Common myeloid progenitor, CD34-positive (primary cell): ENCODE results near the gene FREM3.

Experiments used
- CTCF ChIA-PET: fragments of 350-600 bp; sonication (Branson Sonifier 250); formaldehyde crosslinking; loops from one replicate; lab custom pipeline; 2021; ENCODE audit warnings: antibody characterized with exemption; lab: Charles Lee
- POLR2A ChIA-PET: fragments of 350-600 bp; sonication (Branson Sonifier 250); formaldehyde crosslinking; loops from one replicate; lab custom pipeline; 2021; ENCODE audit warnings: antibody characterized with exemption; lab: Charles Lee
- DNase-seq, 3 donors: peaks; one replicate each; pipeline versions ENCODE4 v3.0.0 to v3.0.0-alpha.2; 2013
- H3K27ac ChIP-seq, 2 experiments: 1 replicate in 1 of 2; 2 replicates in 1 of 2; pipeline ENCODE4 v1.7.0; 2013; ENCODE audit warnings: inconsistent platforms in 2 of 2, low read length in 2 of 2, mild to moderate bottlenecking in 2 of 2, low read depth in 1 of 2, moderate library complexity in 1 of 2; ENCODE audit not compliant: severe bottlenecking in 2 of 2, insufficient read depth in 1 of 2, poor library complexity in 1 of 2
- H3K27me3 ChIP-seq, 5 experiments: replicated peaks in 2 of 5; 1 replicate in 3 of 5; 2 replicates in 2 of 5; pipeline versions ENCODE4 v1.6.1 to v1.7.0; 2013; ENCODE audit warnings: low read length in 4 of 5, mild to moderate bottlenecking in 2 of 5, moderate library complexity in 2 of 5, inconsistent platforms in 1 of 5; ENCODE audit not compliant: insufficient read depth in 5 of 5, control insufficient read depth in 4 of 5
- H3K36me3 ChIP-seq, 4 experiments: 1 replicate in 2 of 4; 2 replicates in 2 of 4; pipeline versions ENCODE4 v1.6.1 to v1.7.0; 2013; ENCODE audit warnings: low read length in 3 of 4, control low read depth in 1 of 4, mild to moderate bottlenecking in 1 of 4; ENCODE audit not compliant: control insufficient read depth in 4 of 4, insufficient read depth in 4 of 4
- H3K4me1 ChIP-seq, 4 experiments: 1 replicate in 3 of 4; 2 replicates in 1 of 4; pipeline versions ENCODE4 v1.6.1 to v1.7.1; 2013; ENCODE audit warnings: low read length in 3 of 4, mild to moderate bottlenecking in 3 of 4, control low read depth in 1 of 4, inconsistent platforms in 1 of 4, moderate library complexity in 1 of 4; ENCODE audit not compliant: control insufficient read depth in 4 of 4, insufficient read depth in 4 of 4; ENCODE audit errors: control extremely low read depth in 1 of 4
- H3K4me3 ChIP-seq, 7 experiments: 1 replicate in 4 of 7; 2 replicates in 3 of 7; pipeline versions ENCODE4 v1.5.1 to v1.7.0; 2013; ENCODE audit warnings: mild to moderate bottlenecking in 7 of 7, low read length in 6 of 7, moderate library complexity in 6 of 7, inconsistent platforms in 2 of 7, low read depth in 2 of 7, control low read depth in 1 of 7; ENCODE audit not compliant: insufficient read depth in 4 of 7, control insufficient read depth in 1 of 7; ENCODE audit errors: extremely low read depth in 1 of 7
- H3K9me3 ChIP-seq, 5 experiments: 1 replicate in 4 of 5; 2 replicates in 1 of 5; pipeline versions ENCODE4 v1.6.1 to v1.7.1; 2013; ENCODE audit warnings: low read length in 4 of 5, mild to moderate bottlenecking in 2 of 5, inconsistent platforms in 1 of 5, low read depth in 1 of 5, moderate library complexity in 1 of 5; ENCODE audit not compliant: control insufficient read depth in 4 of 5, insufficient read depth in 2 of 5; ENCODE audit errors: control extremely low read depth in 1 of 5
- WGBS: methylation state at CpG from one replicate; pipeline ENCODE4 v1.1.5; 2013; ENCODE audit not compliant: insufficient coverage; 5-methylcytosine and 5-hydroxymethylcytosine counted together

Gene FREM3

GRCh38 chr4:143587703-143588102 is 112.8 kb downstream of the FREM3 start:
- no peak overlapping the region for H3K27ac ChIP-seq
- no peaks in the 10 kb centered on the region for H3K36me3 ChIP-seq
- H3K4me3 ChIP-seq = no peak overlapping the region
- H3K4me1 ChIP-seq = no peaks in the 10 kb centered on the region
- ChIA-PET POLR2A (no interaction called here), CTCF (interaction anchor here (0.6 kb wide), 1 partner anchor 390 kb away, joined by 3 read pairs; no protein-coding TSS in a partner anchor)
- H3K27me3 ChIP-seq = no peaks in the 10 kb centered on the region
- H3K9me3 ChIP-seq = peaks cover 0 to 11% (median 6%) of the 10 kb centered on the region in 5 experiments
- DNase-seq = peak; percentile 41 to 56 (median 46)

GRCh38 chr4:143586080-143586479 is 114.4 kb downstream of the FREM3 start:
- Histone ChIP-seq H3K4me1 (no peaks in the 10 kb centered on the region), H3K9me3 (peaks cover 0 to 15% (median 11%) of the 10 kb centered on the region in 5 experiments), H3K4me3 (no peak overlapping the region), H3K27me3 (no peaks in the 10 kb centered on the region), H3K36me3 (peaks cover 0 to 6% (median 0%) of the 10 kb centered on the region in 4 experiments), H3K27ac (no peak overlapping the region)
- ChIA-PET POLR2A (no interaction called here), CTCF (interaction anchor here (0.7 to 0.9 kb wide), 2 partner anchors 19 to 27 kb away, joined by 3 to 4 read pairs; no protein-coding TSS in a partner anchor)
- DNase-seq = no peak

GRCh38 chr4:143585548-143585947 is 114.9 kb downstream of the FREM3 start:
- Histone ChIP-seq H3K36me3 (peaks cover 0 to 9% (median 0%) of the 10 kb centered on the region in 4 experiments), H3K27me3 (no peaks in the 10 kb centered on the region), H3K4me1 (no peaks in the 10 kb centered on the region), H3K9me3 (peaks cover 0 to 15% (median 11%) of the 10 kb centered on the region in 5 experiments), H3K27ac (no peak overlapping the region), H3K4me3 (no peak overlapping the region)
- 100% methylated on average over 5 of the region's 6 CpGs for WGBS
- CTCF ChIA-PET = no interaction called here
- no peak for DNase-seq
- POLR2A ChIA-PET = no interaction called here

- CTCF ChIA-PET = interaction anchor here (1.2 kb wide), 1 partner anchor 11 kb away, joined by 3 read pairs; no protein-coding TSS in a partner anchor
- whole genome bisulfite sequencing = 97% methylated on average over 3 of the region's 3 CpGs
- Histone ChIP-seq H3K4me3 (no peak overlapping the region), H3K9me3 (peaks cover 0 to 15% (median 11%) of the 10 kb centered on the region in 5 experiments), H3K27ac (no peak overlapping the region), H3K27me3 (no peaks in the 10 kb centered on the region), H3K36me3 (peaks cover 0 to 24% (median 4%) of the 10 kb centered on the region in 4 experiments), H3K4me1 (no peaks in the 10 kb centered on the region)
- POLR2A ChIA-PET = no interaction called here
- no peak for DNase-seq
Observed at GRCh38 chr4:143581331-143581946, 119.0 kb downstream of the FREM3 start.

GRCh38 chr4:143575331-143575730 is 125.1 kb downstream of the FREM3 start:
- POLR2A ChIA-PET = no interaction called here
- DNase-seq = no peak
- Histone ChIP-seq H3K4me3 (no peak overlapping the region), H3K27me3 (no peaks in the 10 kb centered on the region), H3K27ac (no peak overlapping the region), H3K4me1 (no peaks in the 10 kb centered on the region), H3K9me3 (no peaks in the 10 kb centered on the region), H3K36me3 (peaks cover 0 to 31% (median 6%) of the 10 kb centered on the region in 4 experiments)
- CTCF ChIA-PET = no interaction called here

GRCh38 chr4:143564472-143564871 is 136.0 kb downstream of the FREM3 start:
- peaks cover 0 to 4% (median 3%) of the 10 kb centered on the region in 4 experiments for H3K4me1 ChIP-seq
- H3K27ac ChIP-seq = no peak overlapping the region
- no peak overlapping the region for H3K4me3 ChIP-seq
- ChIA-PET CTCF (no interaction called here), POLR2A (no interaction called here)
- H3K27me3 ChIP-seq = no peaks in the 10 kb centered on the region
- peaks cover 0 to 2% (median 0%) of the 10 kb centered on the region in 5 experiments for H3K9me3 ChIP-seq
- DNase-seq = no peak
- no CpG with 5 or more reads among the region's 2 CpGs for WGBS
- peaks cover 0 to 10% (median 0%) of the 10 kb centered on the region in 4 experiments for H3K36me3 ChIP-seq

- H3K27ac ChIP-seq = peak overlapping the region; percentile 48 to 70
- ChIA-PET CTCF (interaction anchor here (1.5 to 3.5 kb wide), 6 partner anchors 10 to 427 kb away, joined by 3 to 20 read pairs (median 8); partner anchors contain the start of gene FREM3), POLR2A (interaction anchor here (1.6 to 1.7 kb wide), 2 partner anchors 12 to 46 kb away, joined by 4 to 5 read pairs; no protein-coding TSS in a partner anchor)
- no peaks in the 10 kb centered on the region for H3K27me3 ChIP-seq
- DNase-seq = peak in 1 of 3 donors; percentile 17
- H3K4me3 ChIP-seq = peak overlapping the region; percentile 37 to 92 (median 79)
- 42% methylated on average over 9 of the region's 17 CpGs for WGBS
- H3K36me3 ChIP-seq = peaks cover 3 to 6% (median 5%) of the 10 kb centered on the region in 4 experiments
- no peaks in the 10 kb centered on the region for H3K9me3 ChIP-seq
- H3K4me1 ChIP-seq = peaks cover 0 to 14% (median 4%) of the 10 kb centered on the region in 4 experiments
Observed at GRCh38 chr4:143559757-143560147, 140.7 kb downstream of the FREM3 start.
